ENCODE results near the gene RAB3C. TPM values are rescaled to one million over a fixed set of nuclear protein-coding genes. Genes with fewer than 3 reads are reported as not detected.

Gene RAB3C
- polyA plus RNA-seq, 1 donor (not counting 4 experiments of a cell fraction or from before 2014, with no cell fraction given), result not detected

- TF ChIP-seq EZH2 (IDR thresholded peaks at IDR 0.05; ENCODE audit: low read length), result no peak
- TF ChIP-seq CTCF (optimal IDR thresholded peaks at IDR 0.05 in 1 of 3, IDR thresholded peaks at IDR 0.05 in 1 of 3, conservative IDR thresholded peaks at IDR 0.05 in 1 of 3; ENCODE audit: extremely low read depth in 1 of 3, insufficient read depth in 2 of 3, low read length in 3 of 3), result no peak
Measured at GRCh38 chr5:58718269-58718978, 135.5 kb downstream of the RAB3C start.

GRCh38 chr5:58722160-58722559, 139.3 kb downstream of the RAB3C start:
- H3K9me1 ChIP-seq (ENCODE audit: control insufficient read depth, extremely low read depth, insufficient read depth, low read length), result no peaks in the 10 kb centered on the region
- no peak for TF ChIP-seq CTCF (optimal IDR thresholded peaks at IDR 0.05 in 1 of 3, IDR thresholded peaks at IDR 0.05 in 1 of 3, conservative IDR thresholded peaks at IDR 0.05 in 1 of 3; ENCODE audit: extremely low read depth in 1 of 3, insufficient read depth in 2 of 3, low read length in 3 of 3)
- TF ChIP-seq EZH2 (IDR thresholded peaks at IDR 0.05; ENCODE audit: low read length), result no peak
- H3K27ac ChIP-seq (ENCODE audit: control insufficient read depth, insufficient read depth, low read length), result no peak overlapping the region
- no peak overlapping the region for H2AFZ ChIP-seq (ENCODE audit: control insufficient read depth, low read length)
- no peaks in the 10 kb centered on the region for H3K9me3 ChIP-seq (ENCODE audit: control insufficient read depth, low read depth, low read length)
- H3K4me3 ChIP-seq (ENCODE audit: control insufficient read depth in 2 of 3, extremely low read depth in 1 of 3, insufficient read depth in 2 of 3, low read depth in 1 of 3, low read length in 3 of 3), result no peak overlapping the region
- dilution Hi-C loops (cut with MboI; ENCODE audit: extremely low pct_ligation_motif_present, low sequenced_read_pairs), result no loop called here
- no peaks in the 10 kb centered on the region for H3K27me3 ChIP-seq (ENCODE audit: control insufficient read depth, extremely low read depth, insufficient read depth, low read length)
- H4K20me1 ChIP-seq (ENCODE audit: control insufficient read depth, extremely low read depth, insufficient read depth, low read length), result no peaks in the 10 kb centered on the region
- H3K79me2 ChIP-seq (ENCODE audit: control insufficient read depth, insufficient read depth, low read length), result no peaks in the 10 kb centered on the region
- H3K36me3 ChIP-seq (ENCODE audit: control insufficient read depth in 2 of 2, extremely low read depth in 1 of 2, insufficient read depth in 2 of 2, low read length in 2 of 2), result no peaks in the 10 kb centered on the region
- FAIRE-seq (no peak), DNase-seq (ENCODE audit: low read depth, low spot score) (no peak)
- H3K4me2 ChIP-seq (ENCODE audit: control insufficient read depth, extremely low read depth, insufficient read depth, low read depth, low read length), result no peak overlapping the region
- H3K9ac ChIP-seq (ENCODE audit: control insufficient read depth, extremely low read depth, insufficient read depth, low read length), result no peak overlapping the region
- no peaks in the 10 kb centered on the region for H3K4me1 ChIP-seq (ENCODE audit: control insufficient read depth, extremely low read depth, insufficient read depth, low read length)

More at GRCh38 chr5:58718269-58718978, 135.5 kb downstream of the RAB3C start:
- Histone ChIP-seq H3K9ac (ENCODE audit: control insufficient read depth, extremely low read depth, insufficient read depth, low read length) (no peak overlapping the region), H4K20me1 (ENCODE audit: control insufficient read depth, extremely low read depth, insufficient read depth, low read length) (no peaks in the 10 kb centered on the region), H3K79me2 (ENCODE audit: control insufficient read depth, insufficient read depth, low read length) (no peaks in the 10 kb centered on the region), H3K9me1 (ENCODE audit: control insufficient read depth, extremely low read depth, insufficient read depth, low read length) (no peaks in the 10 kb centered on the region), H3K27ac (ENCODE audit: control insufficient read depth, insufficient read depth, low read length) (no peak overlapping the region), H3K9me3 (ENCODE audit: control insufficient read depth, low read depth, low read length) (no peaks in the 10 kb centered on the region), H3K4me3 (ENCODE audit: control insufficient read depth in 2 of 3, extremely low read depth in 1 of 3, insufficient read depth in 2 of 3, low read depth in 1 of 3, low read length in 3 of 3) (no peak overlapping the region), H3K4me2 (ENCODE audit: control insufficient read depth, extremely low read depth, insufficient read depth, low read depth, low read length) (no peak overlapping the region), H3K4me1 (ENCODE audit: control insufficient read depth, extremely low read depth, insufficient read depth, low read length) (no peaks in the 10 kb centered on the region), H3K36me3 (ENCODE audit: control insufficient read depth in 2 of 2, extremely low read depth in 1 of 2, insufficient read depth in 2 of 2, low read length in 2 of 2) (no peaks in the 10 kb centered on the region), H2AFZ (ENCODE audit: control insufficient read depth, low read length) (no peak overlapping the region), H3K27me3 (ENCODE audit: control insufficient read depth, extremely low read depth, insufficient read depth, low read length) (no peaks in the 10 kb centered on the region)
- dilution Hi-C loops (cut with MboI; ENCODE audit: extremely low pct_ligation_motif_present, low sequenced_read_pairs), result no loop called here
- FAIRE-seq (no peak), DNase-seq (ENCODE audit: low read depth, low spot score) (no peak)
